GM13976 (cell line): ENCODE measurements around the gene CCDC180.

Source experiments
- DNase-seq: peaks from one replicate; pipeline ENCODE4 v3.0.0; 2012; ENCODE audit warnings: low spot score
- in situ Hi-C: fragments of 300-500 bp; cut with MboI; formaldehyde crosslinking; loops from one replicate; pipeline ENCODE4 v1.12.0; 2022; ENCODE audit warnings: low sequenced_read_pairs, mixed read lengths, inconsistent platforms; ENCODE audit not compliant: unreplicated experiment
- TF ChIP-seq, protein P1 (sequence below): IDR thresholded peaks from 2 replicates; pipeline ENCODE4 v1.5.1; 2012; ENCODE audit warnings: borderline replicate concordance, mild to moderate bottlenecking; ENCODE audit not compliant: insufficient read depth; ENCODE audit errors: extremely low read depth, missing control alignments, control extremely low read depth

Gene CCDC180

DNA sequence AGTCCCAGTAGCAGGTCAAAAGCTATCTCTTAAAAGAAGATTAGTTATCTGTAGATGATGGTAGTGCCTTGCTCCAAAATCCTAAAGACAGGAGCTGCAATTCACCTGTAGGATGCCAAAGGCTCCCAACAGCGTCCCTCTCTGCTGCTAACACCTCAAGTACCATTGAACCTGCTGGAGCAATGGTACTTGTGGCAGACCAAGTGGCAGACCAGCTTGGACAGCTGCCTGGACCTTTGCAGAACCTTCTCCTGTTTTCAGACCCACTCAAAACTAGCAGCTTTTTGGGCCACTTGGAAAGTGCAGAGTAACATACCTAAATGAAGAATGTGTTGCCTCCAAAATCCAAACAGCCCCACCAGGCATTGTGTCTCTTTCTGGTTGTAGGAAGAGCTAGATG lies 6.9 kb upstream of the CCDC180 start:
- TF ChIP-seq, protein P1, sequence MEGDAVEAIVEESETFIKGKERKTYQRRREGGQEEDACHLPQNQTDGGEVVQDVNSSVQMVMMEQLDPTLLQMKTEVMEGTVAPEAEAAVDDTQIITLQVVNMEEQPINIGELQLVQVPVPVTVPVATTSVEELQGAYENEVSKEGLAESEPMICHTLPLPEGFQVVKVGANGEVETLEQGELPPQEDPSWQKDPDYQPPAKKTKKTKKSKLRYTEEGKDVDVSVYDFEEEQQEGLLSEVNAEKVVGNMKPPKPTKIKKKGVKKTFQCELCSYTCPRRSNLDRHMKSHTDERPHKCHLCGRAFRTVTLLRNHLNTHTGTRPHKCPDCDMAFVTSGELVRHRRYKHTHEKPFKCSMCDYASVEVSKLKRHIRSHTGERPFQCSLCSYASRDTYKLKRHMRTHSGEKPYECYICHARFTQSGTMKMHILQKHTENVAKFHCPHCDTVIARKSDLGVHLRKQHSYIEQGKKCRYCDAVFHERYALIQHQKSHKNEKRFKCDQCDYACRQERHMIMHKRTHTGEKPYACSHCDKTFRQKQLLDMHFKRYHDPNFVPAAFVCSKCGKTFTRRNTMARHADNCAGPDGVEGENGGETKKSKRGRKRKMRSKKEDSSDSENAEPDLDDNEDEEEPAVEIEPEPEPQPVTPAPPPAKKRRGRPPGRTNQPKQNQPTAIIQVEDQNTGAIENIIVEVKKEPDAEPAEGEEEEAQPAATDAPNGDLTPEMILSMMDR: no peak
- in situ Hi-C loops: no loop called here
- DNase-seq: no peak

DNA sequence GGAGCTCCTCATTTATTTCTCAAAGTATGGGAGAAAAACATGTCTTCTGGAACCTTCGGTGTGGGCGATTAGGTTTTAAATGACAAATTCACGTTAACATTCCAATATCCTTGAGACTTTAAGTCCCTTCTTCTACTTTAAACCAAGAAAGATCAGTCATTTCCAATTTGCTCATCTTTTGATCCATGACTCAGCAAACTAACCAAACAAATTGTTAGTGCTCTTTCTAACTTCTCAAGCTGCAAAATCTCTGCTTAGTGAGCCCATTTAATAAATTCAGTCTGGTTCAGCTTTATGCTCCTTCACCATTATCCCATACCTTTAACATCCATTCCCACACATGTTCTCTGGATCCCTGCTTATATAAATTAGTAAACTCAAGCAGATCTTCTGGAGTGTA lies 5.5 kb upstream of the CCDC180 start:
- TF ChIP-seq, protein P1: no peak
- no peak for DNase-seq
- in situ Hi-C loops: no loop called here

DNA sequence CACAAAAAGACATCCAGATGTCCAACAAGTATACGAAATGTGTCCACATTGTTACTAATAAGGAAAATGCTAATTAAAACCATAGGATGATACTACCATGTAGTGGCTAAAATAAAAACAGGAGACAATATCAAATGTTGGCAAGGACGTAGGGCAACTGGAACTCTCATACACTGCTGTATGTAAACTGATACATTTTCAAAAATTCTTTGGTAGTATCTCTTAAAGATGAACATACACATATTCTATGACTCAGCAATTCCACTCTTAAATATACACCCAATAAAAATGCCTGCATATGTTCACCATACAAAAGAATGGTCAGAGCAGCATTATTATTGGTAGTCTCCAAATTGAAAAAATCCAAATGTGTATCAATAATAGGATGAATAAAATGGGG lies 2.9 kb upstream of the CCDC180 start:
- TF ChIP-seq, protein P1: no peak
- DNase-seq: no peak
- in situ Hi-C loops: no loop called here

GRCh38 chr9:97305501-97306298 lies 1.8 kb upstream of the CCDC180 start:
- DNase-seq: no peak
- TF ChIP-seq, protein P1: no peak
- in situ Hi-C loops: no loop called here

DNA sequence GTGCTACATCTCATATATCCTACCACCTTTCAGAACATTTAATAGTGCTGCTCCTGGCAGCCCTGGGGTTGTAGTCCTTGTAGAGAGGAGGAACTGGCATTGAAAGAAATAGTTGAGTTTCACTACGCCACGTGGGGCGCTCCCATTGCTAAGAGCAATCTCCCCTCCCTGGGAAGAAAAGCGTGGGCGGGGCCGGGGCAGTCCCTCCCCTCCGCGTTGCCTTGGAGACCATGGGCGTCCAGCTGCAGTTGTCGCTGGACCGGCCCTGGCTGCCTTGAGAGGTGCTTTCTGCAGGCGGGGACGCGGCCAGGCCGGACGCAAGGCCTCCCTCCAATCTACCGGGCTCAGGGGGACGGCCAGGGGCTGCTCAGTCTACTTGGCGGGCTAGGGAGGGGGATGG lies 368 bp upstream of the CCDC180 start:
- in situ Hi-C loops: no loop called here
- DNase-seq: peak; percentile 41
- TF ChIP-seq, protein P1: no peak

- TF ChIP-seq, protein P1: no peak
- in situ Hi-C loops: no loop called here
- no peak for DNase-seq
These were observed 1.8 kb downstream of the CCDC180 start for GRCh38 chr9:97309260-97309659.
